CD4-positive, alpha-beta T cell (primary cell): Measurements from ENCODE around the gene TMEM89. TPM values are rescaled to one million over a fixed set of nuclear protein-coding genes. Genes with fewer than 3 reads are reported as not detected.

Source experiments
- ATAC-seq: fragments of 200-7000 bp; cut with Tn5 transposase; one replicate; pipeline ENCODE4 v1.10.0; 2022; ENCODE audit warnings: mild to moderate bottlenecking; ENCODE audit not compliant: poor library complexity
- CTCF ChIA-PET: fragments of 350-600 bp; sonication (Branson Sonifier 250); formaldehyde crosslinking; loops from one replicate; lab custom pipeline; 2021; ENCODE audit warnings: antibody characterized with exemption, inconsistent platforms; lab: Charles Lee
- POLR2A ChIA-PET: fragments of 350-600 bp; sonication (Branson Sonifier 250); formaldehyde crosslinking; loops from one replicate; lab custom pipeline; 2021; ENCODE audit warnings: antibody characterized with exemption, inconsistent platforms; lab: Charles Lee
- DNase-seq, 14 experiments: peaks; one replicate each; pipeline ENCODE4 v3.0.0-alpha.2; 2013 to 2020; ENCODE audit warnings: mixed read lengths in 2 of 14
- H3K27ac ChIP-seq, 2 donors: one replicate each; pipeline versions ENCODE4 v1.5.1 to v1.7.0; 2013; ENCODE audit warnings: low read length in 2 of 2, low read depth in 1 of 2, mild to moderate bottlenecking in 1 of 2
- H3K27me3 ChIP-seq, 2 experiments: 1 replicate in 1 of 2; 2 replicates in 1 of 2; pipeline versions ENCODE4 v1.6.1 to v1.7.0; 2013; ENCODE audit warnings: low read length in 2 of 2, control low read depth in 1 of 2, mild to moderate bottlenecking in 1 of 2, moderate library complexity in 1 of 2; ENCODE audit not compliant: insufficient read depth in 2 of 2, control insufficient read depth in 1 of 2
- H3K36me3 ChIP-seq: one replicate; pipeline ENCODE4 v1.6.1; 2013; ENCODE audit warnings: low read length, control low read depth; ENCODE audit not compliant: insufficient read depth
- H3K4me1 ChIP-seq: one replicate; pipeline ENCODE4 v1.6.1; 2013; ENCODE audit warnings: low read length, control low read depth; ENCODE audit not compliant: insufficient read depth
- H3K4me3 ChIP-seq: one replicate; pipeline ENCODE4 v1.5.1; 2013; ENCODE audit warnings: mild to moderate bottlenecking, low read length, moderate library complexity
- H3K9me3 ChIP-seq, 2 experiments: 1 replicate in 1 of 2; 2 replicates in 1 of 2; pipeline versions ENCODE4 v1.6.1 to v1.7.0; 2013; ENCODE audit warnings: low read length in 2 of 2, mild to moderate bottlenecking in 2 of 2, control low read depth in 1 of 2, moderate library complexity in 1 of 2; ENCODE audit not compliant: control insufficient read depth in 1 of 2, insufficient read depth in 1 of 2
- H3K27ac Mint-ChIP-seq: one replicate; pipeline ENCODE4 v1.8.0; 2020; ENCODE audit warnings: mixed read lengths
- H3K27me3 Mint-ChIP-seq: one replicate; pipeline ENCODE4 v1.8.0; 2021; ENCODE audit warnings: mixed read lengths
- H3K36me3 Mint-ChIP-seq: one replicate; pipeline ENCODE4 v1.8.0; 2021; ENCODE audit warnings: low read depth, mixed read lengths
- H3K4me1 Mint-ChIP-seq: one replicate; pipeline ENCODE4 v1.8.0; 2021; ENCODE audit warnings: low read depth, mixed read lengths
- H3K4me3 Mint-ChIP-seq: one replicate; pipeline ENCODE4 v1.8.0; 2020; ENCODE audit warnings: mild to moderate bottlenecking, mixed read lengths
- H3K9me3 Mint-ChIP-seq: one replicate; pipeline ENCODE4 v1.8.0; 2020; ENCODE audit warnings: mixed read lengths
- intact Hi-C, 2 experiments: fragments of 100-400 bp; cut with DNase I in 1 of 2; cut with micrococcal nuclease in 1 of 2; formaldehyde crosslinking; loops; one replicate each; pipeline versions ENCODE4 v1.15.1 to v1.9.0; 2023 to 2025; cut with DNase I, micrococcal nuclease
- total RNA-seq, 174 experiments: library from RNA in 2 of 174; stranded (reverse) in 2 of 174; gene quantifications; one replicate each; pipeline ENCODE4 v1.2.3 and lab custom pipeline; 2021 to 2026
- TF ChIP-seq, protein P1 (sequence below): fragments of 200-600 bp; IDR thresholded peaks from one replicate; pipeline ENCODE4 v1.8.0; 2022; ENCODE audit warnings: antibody characterized with exemption, mild to moderate bottlenecking

TMEM89 gene
- total RNA-seq, 2 experiments from 2014 or later = not detected

DNA sequence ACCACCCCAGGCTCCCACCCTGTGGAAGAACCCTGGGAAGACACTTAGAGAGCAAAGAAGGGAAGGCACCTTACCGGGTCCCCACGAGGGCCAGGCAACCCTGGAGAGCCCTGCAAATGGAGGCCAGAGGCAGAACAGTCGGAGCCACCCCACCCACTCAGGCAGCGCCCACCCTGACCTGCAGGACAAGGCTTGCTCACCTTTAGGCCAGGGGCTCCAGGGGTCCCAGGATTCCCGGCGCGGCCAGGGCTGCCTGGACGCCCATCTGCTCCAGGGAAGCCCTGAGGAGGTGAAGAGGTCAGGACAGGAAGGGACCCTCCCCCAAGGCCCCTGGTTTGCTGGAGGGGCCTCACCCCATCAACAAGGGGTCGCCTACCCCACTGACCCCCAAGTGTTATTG, 36.7 kb downstream of the TMEM89 start:
- H3K27me3 Mint-ChIP-seq = peaks cover 24% of the 10 kb centered on the region
- Histone ChIP-seq H3K27me3 (peaks cover 0 to 2% of the 10 kb centered on the region in 2 experiments), H3K4me3 (no peak overlapping the region), H3K27ac (no peak overlapping the region), H3K4me1 (no peaks in the 10 kb centered on the region), H3K9me3 (peaks cover 0 to 3% of the 10 kb centered on the region in 2 experiments), H3K36me3 (no peaks in the 10 kb centered on the region)
- H3K36me3 Mint-ChIP-seq = no peaks in the 10 kb centered on the region
- H3K4me3 Mint-ChIP-seq = no peak overlapping the region
- intact Hi-C loops = no loop called here
- ATAC-seq (no peak), DNase-seq (no peak)
- H3K4me1 Mint-ChIP-seq = no peaks in the 10 kb centered on the region
- no peaks in the 10 kb centered on the region for H3K9me3 Mint-ChIP-seq
- ChIA-PET CTCF (no interaction called here), POLR2A (no interaction called here)
- H3K27ac Mint-ChIP-seq = no peak overlapping the region
- TF ChIP-seq, protein P1, sequence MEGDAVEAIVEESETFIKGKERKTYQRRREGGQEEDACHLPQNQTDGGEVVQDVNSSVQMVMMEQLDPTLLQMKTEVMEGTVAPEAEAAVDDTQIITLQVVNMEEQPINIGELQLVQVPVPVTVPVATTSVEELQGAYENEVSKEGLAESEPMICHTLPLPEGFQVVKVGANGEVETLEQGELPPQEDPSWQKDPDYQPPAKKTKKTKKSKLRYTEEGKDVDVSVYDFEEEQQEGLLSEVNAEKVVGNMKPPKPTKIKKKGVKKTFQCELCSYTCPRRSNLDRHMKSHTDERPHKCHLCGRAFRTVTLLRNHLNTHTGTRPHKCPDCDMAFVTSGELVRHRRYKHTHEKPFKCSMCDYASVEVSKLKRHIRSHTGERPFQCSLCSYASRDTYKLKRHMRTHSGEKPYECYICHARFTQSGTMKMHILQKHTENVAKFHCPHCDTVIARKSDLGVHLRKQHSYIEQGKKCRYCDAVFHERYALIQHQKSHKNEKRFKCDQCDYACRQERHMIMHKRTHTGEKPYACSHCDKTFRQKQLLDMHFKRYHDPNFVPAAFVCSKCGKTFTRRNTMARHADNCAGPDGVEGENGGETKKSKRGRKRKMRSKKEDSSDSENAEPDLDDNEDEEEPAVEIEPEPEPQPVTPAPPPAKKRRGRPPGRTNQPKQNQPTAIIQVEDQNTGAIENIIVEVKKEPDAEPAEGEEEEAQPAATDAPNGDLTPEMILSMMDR = no peak

DNA sequence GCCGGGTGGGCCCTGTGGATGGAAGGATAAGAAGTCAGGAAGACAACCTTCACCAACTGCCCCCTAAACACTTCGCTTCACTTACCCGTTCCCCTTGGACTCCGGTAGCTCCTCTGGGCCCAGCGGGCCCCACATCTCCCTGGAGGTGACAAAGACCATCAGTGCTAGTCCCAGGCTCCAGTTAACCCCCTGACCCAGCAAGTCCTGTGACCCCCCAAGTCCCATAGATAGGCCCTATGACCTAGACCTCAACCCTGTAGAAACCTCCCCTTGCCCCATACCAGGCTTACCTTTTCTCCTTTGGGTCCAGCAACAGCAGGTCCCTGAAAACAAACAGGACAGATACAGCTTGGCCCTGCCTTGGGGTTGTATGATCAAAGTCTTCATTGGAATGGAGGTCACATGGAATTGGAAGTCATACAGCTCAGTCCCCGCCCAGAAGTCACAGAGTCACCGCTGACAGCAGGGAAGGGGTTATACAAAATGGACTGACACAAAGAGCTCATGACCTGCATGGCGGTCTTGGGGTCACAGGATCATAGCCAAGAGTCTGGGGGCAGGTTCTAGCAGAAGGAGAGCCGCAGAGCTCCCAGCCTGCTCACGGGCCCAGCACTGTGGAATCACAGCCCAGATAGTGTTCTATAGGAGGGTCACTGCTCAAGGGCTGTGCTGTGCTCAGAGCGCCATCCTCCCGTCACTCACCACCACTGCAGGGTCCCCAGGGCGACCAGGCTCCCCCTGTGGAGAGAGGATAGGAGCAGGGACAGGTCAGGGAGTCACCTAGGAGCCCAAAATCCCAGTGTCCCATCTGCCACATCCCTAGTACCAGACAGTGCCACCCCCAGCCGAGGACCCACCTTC, 39.7 kb downstream of the TMEM89 start:
- Mint-ChIP-seq H3K4me3 (no peak overlapping the region), H3K27ac (no peak overlapping the region)
- no peak for ATAC-seq

DNA sequence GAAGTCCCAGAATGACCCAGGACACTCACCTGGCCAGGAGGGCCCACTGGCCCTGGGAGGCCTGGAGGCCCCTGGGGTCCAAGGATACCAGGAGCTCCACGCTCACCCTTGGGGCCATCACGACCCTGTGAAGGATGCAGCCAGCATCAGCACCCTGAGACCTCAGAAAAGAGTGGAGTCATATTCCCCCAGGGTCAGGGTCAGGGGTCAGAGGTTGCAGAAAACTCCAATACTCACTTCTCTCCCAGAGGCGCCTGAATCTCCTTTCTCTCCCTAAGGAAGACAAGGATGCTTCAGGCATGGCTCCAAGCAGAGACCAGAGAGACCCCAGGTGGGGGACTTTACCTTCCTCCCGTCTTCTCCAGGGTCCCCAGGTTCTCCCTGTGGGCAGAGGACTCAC, 44.9 kb downstream of the TMEM89 start:
- ATAC-seq = no peak
- TF ChIP-seq, protein P1 = no peak
- intact Hi-C loops = no loop called here
- no peaks in the 10 kb centered on the region for H3K27me3 Mint-ChIP-seq
- DNase-seq = no peak
- POLR2A ChIA-PET = no interaction called here
- Histone ChIP-seq H3K36me3 (no peaks in the 10 kb centered on the region), H3K27ac (no peak overlapping the region), H3K4me1 (no peaks in the 10 kb centered on the region), H3K27me3 (no peaks in the 10 kb centered on the region), H3K4me3 (no peak overlapping the region), H3K9me3 (no peaks in the 10 kb centered on the region)
- H3K4me1 Mint-ChIP-seq = no peaks in the 10 kb centered on the region
- H3K4me3 Mint-ChIP-seq = no peak overlapping the region
- CTCF ChIA-PET = no interaction called here
- no peaks in the 10 kb centered on the region for H3K36me3 Mint-ChIP-seq
- H3K9me3 Mint-ChIP-seq = no peaks in the 10 kb centered on the region
- H3K27ac Mint-ChIP-seq = no peak overlapping the region

More for the DNA sequence above, 39.7 kb downstream of the TMEM89 start:
- no peak overlapping the region for H3K4me3 ChIP-seq
- TF ChIP-seq, protein P1 = no peak
- CTCF ChIA-PET = no interaction called here
- H3K27me3 ChIP-seq = no peaks in the 10 kb centered on the region
- no peaks in the 10 kb centered on the region for H3K9me3 ChIP-seq
- peaks cover 6% of the 10 kb centered on the region for H3K27me3 Mint-ChIP-seq
- H3K4me1 Mint-ChIP-seq = no peaks in the 10 kb centered on the region
- intact Hi-C loops = no loop called here
- no peak overlapping the region for H3K27ac ChIP-seq
- H3K36me3 Mint-ChIP-seq = no peaks in the 10 kb centered on the region
- H3K36me3 ChIP-seq = no peaks in the 10 kb centered on the region
- H3K9me3 Mint-ChIP-seq = no peaks in the 10 kb centered on the region
- no peaks in the 10 kb centered on the region for H3K4me1 ChIP-seq
- DNase-seq = no peak
- POLR2A ChIA-PET = no interaction called here
